Jurkat, Clone E6-1 (cell line): ENCODE measurements around the gene ADAM12.
"Not testable (repeated sequence)": the region's sequence is repeated elsewhere in the genome, so short reads cannot be mapped to it uniquely, and the experiment has no call there.

Source experiments
- DNase-seq: peaks from one replicate; pipeline ENCODE4 v3.0.0-alpha.2; 2011; ENCODE audit warnings: low read depth, low spot score
- H3K4me3 ChIP-seq: 2 replicates; pipeline ENCODE4 v1.5.1; 2011; ENCODE audit warnings: mild to moderate bottlenecking, low read length, control low read depth, moderate library complexity

ADAM12 gene

GRCh38 chr10:126060261-126060931, 327.9 kb downstream of the ADAM12 start:
- no peak for DNase-seq
- no peak overlapping the region for H3K4me3 ChIP-seq

DNA sequence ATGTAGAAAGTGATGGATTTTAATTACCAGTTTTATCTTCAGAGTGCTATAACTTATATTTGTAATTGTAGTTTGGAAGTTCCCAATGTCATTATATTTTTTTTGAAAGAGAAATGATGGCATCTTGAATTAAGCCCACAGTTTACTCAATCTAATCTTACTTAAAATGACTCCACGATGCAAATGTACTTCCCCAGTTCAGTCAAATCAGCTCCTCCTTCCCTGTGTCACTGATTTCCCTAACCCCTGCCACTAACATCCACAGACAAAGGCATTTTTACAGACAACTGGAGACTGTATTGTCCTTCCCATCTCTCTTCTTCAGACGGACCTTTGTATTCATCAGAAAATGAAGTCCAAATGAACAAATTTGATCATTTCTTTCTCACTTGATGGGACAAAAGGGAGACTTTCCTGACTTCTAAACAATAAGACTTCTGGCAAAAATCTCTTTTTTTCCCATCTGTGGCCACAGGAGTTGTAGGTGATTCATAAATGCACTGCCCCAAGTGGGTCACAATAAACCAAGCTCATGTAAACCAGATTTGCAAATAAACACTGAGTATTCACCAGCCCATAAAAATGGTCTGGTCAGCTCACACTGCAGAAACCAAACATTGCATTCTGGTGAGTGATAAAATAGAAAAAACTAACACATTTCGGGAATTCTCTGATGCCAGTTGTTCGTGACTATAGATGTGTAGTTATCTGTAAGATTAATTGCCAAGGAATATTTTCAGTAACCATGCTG, 329.0 kb downstream of the ADAM12 start:
- H3K4me3 ChIP-seq = no peak overlapping the region
- no peak for DNase-seq

GRCh38 chr10:126058507-126058906, 329.8 kb downstream of the ADAM12 start:
- no peak overlapping the region for H3K4me3 ChIP-seq
- DNase-seq = no peak

DNA sequence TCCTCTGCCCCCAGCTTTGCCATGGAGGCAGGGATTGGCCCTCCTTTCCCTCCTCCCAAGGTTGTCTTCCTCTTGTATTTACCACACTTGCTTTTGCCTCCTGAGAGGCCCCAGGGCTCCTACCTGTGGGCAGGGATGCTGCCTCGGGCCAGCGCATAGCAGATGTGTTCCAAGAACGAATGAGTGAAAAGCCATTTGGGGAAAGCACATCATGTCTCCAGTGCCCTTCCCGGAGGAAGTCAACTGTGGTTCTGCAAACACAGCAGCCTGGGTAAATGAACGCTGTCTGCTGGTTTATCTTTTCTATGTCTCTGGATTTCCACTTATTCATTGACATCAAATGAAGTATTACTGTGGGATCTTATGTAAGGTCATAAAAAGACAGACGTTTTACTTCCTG, 330.2 kb downstream of the ADAM12 start:
- no peak for DNase-seq
- H3K4me3 ChIP-seq = no peak overlapping the region

GRCh38 chr10:126057494-126057893, 330.8 kb downstream of the ADAM12 start:
- no peak overlapping the region for H3K4me3 ChIP-seq
- DNase-seq = no peak

- no peak overlapping the region for H3K4me3 ChIP-seq
- no peak for DNase-seq
Measured at GRCh38 chr10:126054191-126054590, 334.1 kb downstream of the ADAM12 start.

DNA sequence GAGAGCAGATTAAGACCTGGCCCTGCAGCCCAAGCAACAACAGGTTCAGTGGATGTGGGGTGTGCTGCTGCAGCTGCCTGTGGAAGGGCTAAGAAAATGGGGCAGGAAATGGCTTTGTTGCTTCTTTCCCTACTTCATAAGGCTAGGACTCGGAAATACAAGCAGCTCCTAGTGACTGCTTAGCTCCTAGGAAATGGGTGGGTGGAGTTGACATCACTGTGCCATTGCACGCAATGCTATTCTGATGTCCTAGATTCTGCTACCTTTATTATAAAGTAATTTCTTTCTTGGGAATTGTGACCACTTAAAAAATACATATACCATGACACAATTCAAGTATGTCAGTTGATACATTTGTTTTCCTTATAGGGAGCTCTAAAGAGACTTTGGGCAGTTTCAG, 336.1 kb downstream of the ADAM12 start:
- no peak overlapping the region for H3K4me3 ChIP-seq
- no peak for DNase-seq

DNA sequence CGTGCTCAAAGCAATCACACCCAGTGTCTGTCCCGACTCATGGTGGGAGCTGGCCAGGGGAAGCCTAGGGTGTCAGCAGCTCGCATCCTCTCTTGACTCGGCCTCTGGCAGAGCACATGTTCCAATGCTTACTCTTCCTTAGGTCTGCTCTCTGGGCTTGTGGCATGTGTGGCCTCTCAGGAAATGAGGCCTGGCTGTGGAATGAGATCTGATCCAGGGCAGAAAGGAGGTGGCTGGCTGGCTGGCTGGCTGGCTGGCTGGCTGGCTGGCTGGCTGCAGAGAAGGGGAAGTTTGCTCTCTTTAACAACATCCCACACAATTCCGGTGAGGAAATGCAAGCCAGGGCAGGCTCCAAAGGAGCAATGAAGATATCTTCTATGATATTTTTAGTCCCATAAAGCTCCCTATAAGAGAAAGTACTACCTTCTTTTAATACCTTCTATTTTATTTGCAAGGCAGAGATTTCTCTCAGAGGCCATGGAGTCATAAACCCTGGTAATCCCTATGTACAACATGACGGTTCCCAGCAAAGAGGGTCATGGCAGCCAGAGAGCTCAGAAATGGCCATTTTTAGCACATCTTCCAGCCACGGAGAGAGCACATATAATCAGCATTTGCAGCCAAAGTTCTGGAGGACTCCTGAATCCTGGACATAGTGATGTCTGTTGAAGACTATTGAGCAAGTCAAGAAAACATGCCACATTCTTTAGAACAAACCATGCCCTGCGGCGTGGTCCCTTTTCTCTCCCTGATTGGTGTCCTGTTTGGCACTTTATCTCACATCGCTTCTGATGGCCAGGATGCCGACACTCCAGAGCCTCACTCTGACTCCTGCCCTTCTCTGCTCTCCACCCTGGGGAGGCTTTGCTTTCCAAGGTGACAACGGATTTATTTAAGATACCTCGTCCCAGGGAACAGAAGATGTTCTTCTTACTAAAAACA, 338.2 kb downstream of the ADAM12 start:
- no peak overlapping the region for H3K4me3 ChIP-seq
- no peak for DNase-seq

DNA sequence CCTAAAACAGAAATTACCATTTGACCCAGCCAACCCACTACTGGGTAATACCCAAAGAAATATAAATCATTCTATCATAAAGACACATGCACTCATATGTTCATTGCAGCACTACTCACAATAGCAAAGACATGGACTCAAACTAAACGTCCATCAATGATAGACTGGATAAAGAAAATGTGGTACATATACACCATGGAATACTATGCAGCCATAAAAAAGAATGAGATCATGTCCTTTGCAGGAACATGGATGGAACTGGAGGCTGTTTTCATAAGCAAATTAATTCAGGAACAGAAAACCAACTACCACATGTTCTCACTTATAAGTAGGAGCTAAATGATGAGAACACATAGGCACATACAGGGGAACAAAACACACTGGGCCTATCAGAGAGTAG, 340.5 kb downstream of the ADAM12 start:
- not testable (repeated sequence) for DNase-seq, H3K4me3 ChIP-seq

DNA sequence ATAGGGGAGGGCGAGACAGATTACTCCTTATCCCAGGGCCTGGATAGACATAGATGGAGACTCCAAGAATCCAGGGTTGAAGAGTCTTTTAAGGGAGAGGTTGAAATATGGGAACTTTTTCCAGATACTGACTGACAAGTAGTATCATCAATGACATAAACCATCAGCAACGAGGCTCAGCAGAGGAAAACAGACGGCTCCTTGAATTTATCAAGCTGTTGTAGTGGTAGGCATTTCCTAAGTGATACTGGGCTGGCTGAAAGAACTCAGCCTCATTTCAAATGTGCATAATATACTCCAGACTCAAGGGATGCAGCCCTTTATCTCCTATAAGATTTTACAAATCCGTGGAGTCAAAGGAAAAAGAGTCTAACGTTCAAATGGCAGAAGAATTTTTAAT, 341.4 kb downstream of the ADAM12 start:
- DNase-seq = no peak
- H3K4me3 ChIP-seq = no peak overlapping the region

- DNase-seq = no peak
- H3K4me3 ChIP-seq = no peak overlapping the region
Measured at GRCh38 chr10:126045861-126046260, 342.4 kb downstream of the ADAM12 start.

DNA sequence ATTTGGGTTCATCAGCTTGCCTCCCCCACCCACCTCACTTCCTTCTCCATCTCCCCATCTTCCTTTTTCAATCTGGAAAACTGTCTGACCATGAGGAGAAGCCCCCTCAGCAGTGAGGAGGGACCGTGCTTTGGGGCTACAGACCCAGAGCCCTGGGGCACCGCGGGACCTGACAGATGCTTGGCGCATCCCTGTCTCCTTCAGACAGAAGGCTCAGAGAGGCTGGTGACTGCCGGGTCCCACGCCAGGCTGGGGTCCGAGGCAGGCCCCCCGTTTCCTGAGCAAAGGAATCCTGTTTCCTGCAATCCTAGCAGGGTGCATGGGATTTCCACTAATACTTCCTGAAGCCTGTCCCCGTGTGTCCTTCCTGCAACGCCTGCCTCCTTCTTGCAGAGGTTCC, 344.9 kb downstream of the ADAM12 start:
- DNase-seq = no peak
- no peak overlapping the region for H3K4me3 ChIP-seq

DNA sequence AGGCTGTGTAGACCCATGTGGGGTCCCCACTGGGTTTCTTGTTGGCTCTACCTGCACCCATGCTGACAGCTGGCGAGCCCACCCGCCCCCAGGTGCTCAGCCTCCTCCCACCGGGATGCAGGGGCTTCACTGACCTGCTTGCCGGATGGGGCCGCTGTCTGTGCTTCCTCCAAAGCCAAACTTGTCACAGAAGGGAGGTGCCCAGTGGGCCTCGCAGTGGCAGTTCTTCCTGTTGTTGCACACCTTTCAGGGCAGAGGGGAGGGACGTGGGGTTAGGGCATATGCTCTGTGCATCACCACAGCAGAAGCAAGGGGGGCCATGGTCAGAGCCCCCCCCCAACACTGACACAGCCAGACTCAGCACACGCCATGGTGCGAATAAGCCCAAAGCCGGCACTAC, 345.4 kb downstream of the ADAM12 start:
- no peak overlapping the region for H3K4me3 ChIP-seq
- DNase-seq = no peak

- no peak overlapping the region for H3K4me3 ChIP-seq
- DNase-seq = no peak
Measured at GRCh38 chr10:126042354-126042753, 345.9 kb downstream of the ADAM12 start.

GRCh38 chr10:126041804-126042231, 346.5 kb downstream of the ADAM12 start:
- DNase-seq = peak; percentile 32
- H3K4me3 ChIP-seq = no peak overlapping the region

GRCh38 chr10:126041117-126041516, 347.2 kb downstream of the ADAM12 start:
- DNase-seq = no peak
- no peak overlapping the region for H3K4me3 ChIP-seq

- DNase-seq = no peak
- no peak overlapping the region for H3K4me3 ChIP-seq
Measured at GRCh38 chr10:126037946-126038345, 350.3 kb downstream of the ADAM12 start.

GRCh38 chr10:126036515-126036914, 351.8 kb downstream of the ADAM12 start:
- no peak overlapping the region for H3K4me3 ChIP-seq
- DNase-seq = no peak

- H3K4me3 ChIP-seq = no peak overlapping the region
- no peak for DNase-seq
Measured at GRCh38 chr10:126034586-126034985, 353.7 kb downstream of the ADAM12 start.

- no peak overlapping the region for H3K4me3 ChIP-seq
- DNase-seq = no peak
Measured at GRCh38 chr10:126029999-126030398, 358.3 kb downstream of the ADAM12 start.
